Fibroblast of villous mesenchyme (primary cell): ENCODE data around the gene TYW1. TPM values are rescaled to one million over a fixed set of nuclear protein-coding genes. Genes with fewer than 3 reads are reported as not detected.
"Not testable (repeated sequence)": the region's sequence is repeated elsewhere in the genome, so short reads cannot be mapped to it uniquely, and the experiment has no call there.

Experiments
- DNase-seq: peaks from one replicate; pipeline ENCODE4 v3.0.0-alpha.2; 2010; ENCODE audit warnings: low read depth
- H3K4me3 ChIP-seq: 2 replicates; pipeline ENCODE4 v1.5.1; 2011; ENCODE audit warnings: low read depth, mild to moderate bottlenecking, low read length
- total RNA-seq: library from RNA; depleted of rRNA; stranded (reverse); fragments of >200 nt; gene quantifications from 2 replicates; pipeline ENCODE4 v1.2.3, GENCODE V29; 2012
- TF ChIP-seq, protein P1 (sequence below): IDR thresholded peaks from 2 replicates; pipeline ENCODE4 v1.5.1; 2012; ENCODE audit warnings: low read depth, mild to moderate bottlenecking, low read length; ENCODE audit not compliant: insufficient read depth

The TYW1 gene
- total RNA-seq, 1 donor = 19.0 TPM

DNA sequence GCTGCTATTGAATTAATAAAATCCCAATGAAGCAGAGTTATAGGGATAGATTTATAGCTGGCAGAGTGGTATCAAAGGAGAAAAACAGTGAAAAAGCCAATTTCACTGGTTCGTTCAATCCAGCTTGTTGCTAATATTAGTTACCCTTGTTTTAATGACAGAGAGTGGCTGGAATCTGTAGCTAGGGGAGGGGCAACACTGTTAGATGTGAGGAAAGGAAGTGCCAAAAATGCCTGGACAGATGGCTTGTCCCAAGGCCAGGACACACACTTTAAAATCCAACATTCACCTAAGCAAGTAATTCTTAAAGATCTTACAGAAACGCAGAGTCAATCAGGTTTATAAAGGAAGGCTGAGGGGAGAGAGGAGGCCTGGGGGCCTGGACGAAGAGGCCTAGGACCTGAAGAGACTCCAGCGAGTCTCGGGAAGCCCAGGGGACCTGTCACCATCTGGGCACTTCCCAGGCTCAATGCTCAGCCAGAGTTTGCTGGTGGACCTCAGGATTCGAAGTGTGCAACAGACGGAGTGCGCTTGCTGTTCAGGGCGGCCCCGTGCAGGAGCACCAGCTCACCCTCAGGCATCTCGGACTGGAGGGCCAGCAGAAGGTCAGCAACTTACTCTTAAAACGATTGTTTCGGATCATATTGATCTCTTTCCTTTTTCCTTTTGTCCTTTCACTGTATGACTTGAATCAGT is 38.9 kb upstream of the TYW1 start:
- TF ChIP-seq, protein P1, sequence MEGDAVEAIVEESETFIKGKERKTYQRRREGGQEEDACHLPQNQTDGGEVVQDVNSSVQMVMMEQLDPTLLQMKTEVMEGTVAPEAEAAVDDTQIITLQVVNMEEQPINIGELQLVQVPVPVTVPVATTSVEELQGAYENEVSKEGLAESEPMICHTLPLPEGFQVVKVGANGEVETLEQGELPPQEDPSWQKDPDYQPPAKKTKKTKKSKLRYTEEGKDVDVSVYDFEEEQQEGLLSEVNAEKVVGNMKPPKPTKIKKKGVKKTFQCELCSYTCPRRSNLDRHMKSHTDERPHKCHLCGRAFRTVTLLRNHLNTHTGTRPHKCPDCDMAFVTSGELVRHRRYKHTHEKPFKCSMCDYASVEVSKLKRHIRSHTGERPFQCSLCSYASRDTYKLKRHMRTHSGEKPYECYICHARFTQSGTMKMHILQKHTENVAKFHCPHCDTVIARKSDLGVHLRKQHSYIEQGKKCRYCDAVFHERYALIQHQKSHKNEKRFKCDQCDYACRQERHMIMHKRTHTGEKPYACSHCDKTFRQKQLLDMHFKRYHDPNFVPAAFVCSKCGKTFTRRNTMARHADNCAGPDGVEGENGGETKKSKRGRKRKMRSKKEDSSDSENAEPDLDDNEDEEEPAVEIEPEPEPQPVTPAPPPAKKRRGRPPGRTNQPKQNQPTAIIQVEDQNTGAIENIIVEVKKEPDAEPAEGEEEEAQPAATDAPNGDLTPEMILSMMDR = no peak
- H3K4me3 ChIP-seq = no peak overlapping the region
- no peak for DNase-seq

DNA sequence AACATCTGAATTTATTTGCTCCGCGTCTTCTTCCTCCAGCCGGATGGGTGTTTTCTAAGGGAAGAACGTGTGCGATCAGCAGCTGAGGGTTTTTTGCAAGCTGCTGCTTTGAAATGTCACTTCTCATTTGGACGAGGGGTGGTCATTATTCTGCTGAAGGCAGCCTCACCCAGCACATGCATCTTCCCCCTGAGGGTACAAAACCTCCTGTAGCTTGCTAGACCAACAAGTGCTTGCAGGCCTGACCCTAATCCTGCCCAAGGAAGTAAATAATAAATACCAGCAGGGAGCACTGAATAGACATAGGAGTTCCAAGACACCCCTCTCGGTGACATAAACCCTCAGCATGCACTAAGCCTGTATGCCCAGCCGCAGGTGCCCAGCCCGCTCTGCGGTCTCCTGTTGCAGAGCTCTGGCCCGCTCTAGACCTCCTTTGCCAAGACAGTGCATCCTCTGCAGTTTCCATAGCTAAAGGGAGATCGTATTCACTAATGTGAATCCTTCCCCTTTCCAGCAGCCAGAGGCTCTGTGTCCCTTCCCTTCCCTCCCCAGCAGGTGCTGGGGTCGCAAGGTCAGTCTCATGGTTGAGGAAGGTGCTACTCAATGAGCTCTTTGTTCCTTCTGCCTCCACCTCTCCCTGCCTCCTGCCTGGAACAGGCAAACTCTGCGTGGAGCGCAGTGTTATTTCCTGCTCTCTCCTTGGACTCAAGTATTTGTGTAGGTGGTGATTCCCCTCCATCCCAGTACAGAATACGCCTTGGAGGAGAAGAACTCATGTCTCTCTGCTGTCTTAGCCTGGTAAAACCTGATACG is 37.9 kb upstream of the TYW1 start:
- no peak for DNase-seq
- TF ChIP-seq, protein P1 = no peak
- H3K4me3 ChIP-seq = no peak overlapping the region

DNA sequence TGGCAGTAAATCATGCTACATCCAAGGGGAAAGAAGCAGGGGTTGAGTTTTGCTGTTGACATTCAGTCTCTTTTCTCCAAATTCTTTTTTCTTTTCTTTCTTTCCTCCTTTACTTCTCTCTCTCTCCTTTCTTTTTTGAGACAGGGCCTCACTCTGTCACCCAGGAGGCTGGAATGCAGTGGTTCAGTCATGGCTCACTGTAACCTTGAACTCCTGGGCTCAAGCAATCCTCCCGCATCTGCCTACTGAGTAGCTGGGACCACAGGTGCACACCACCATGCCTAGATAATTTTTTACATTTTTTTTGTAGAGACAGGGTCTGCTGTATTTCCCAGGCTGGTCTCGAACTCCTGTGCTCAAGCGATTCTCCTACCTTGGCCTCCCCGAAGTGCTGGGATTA is 36.4 kb upstream of the TYW1 start:
- no peak overlapping the region for H3K4me3 ChIP-seq
- no peak for DNase-seq
- TF ChIP-seq, protein P1 = no peak

DNA sequence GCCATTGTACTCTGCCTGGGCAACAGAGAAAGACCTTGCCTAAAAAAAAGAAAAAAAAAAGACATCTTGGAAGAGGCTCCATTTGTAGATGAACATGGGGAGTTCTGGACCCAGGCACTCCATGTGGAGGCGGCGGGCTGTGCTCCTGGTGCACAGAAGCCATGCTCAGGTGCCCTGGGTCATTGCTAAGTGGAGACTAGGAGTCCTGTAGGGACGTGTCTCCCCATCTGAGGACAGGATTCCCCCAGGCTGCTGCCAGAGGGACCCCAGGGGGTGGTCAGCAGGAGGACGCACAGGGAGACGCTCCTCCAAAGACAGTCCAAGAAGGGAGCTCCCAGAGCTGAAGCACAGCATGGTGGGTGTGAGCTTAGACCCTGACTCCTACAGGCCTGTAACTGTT is 35.5 kb upstream of the TYW1 start:
- DNase-seq = no peak
- TF ChIP-seq, protein P1 = no peak
- H3K4me3 ChIP-seq = no peak overlapping the region

DNA sequence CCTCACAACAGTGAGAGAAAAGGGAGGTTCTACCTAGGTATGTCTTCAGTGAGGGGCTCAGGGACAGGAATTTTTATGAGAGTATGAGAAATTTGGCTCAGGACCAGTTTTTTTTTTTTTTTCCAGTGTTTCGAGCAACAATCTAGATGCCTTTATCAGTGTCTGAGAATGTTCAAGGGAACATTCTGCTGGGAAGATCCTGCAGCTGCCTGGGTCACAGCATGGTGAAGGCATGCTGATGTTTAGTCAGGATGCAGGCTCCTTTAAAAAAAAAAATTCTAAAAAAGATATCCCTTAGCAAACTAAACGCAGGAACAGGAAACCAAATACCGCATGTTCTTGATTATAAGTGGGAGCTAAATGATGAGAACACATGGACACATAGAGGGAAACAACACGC is 32.2 kb upstream of the TYW1 start:
- DNase-seq = peak; percentile 89
- TF ChIP-seq, protein P1 = no peak
- no peak overlapping the region for H3K4me3 ChIP-seq

DNA sequence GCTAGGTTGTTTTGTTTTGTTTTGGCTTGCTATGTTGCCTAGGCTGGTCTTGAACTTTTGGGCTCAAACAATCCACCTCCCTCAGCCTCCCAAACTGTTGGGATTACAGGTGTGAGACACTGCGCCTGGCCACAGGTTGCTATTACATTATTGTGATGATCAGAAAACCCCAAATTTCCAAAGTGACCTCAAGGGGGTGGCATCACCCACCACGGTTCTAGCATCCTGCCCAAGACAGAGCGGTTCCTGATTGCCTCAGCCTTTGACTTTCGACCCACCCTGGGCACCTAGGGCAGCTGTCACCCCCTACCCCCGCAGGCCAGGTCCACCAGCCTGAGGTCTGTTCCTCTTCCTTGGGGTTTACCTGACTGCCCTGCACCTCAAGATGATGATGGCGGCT is 29.6 kb upstream of the TYW1 start:
- H3K4me3 ChIP-seq = no peak overlapping the region
- no peak for DNase-seq
- TF ChIP-seq, protein P1 = no peak

DNA sequence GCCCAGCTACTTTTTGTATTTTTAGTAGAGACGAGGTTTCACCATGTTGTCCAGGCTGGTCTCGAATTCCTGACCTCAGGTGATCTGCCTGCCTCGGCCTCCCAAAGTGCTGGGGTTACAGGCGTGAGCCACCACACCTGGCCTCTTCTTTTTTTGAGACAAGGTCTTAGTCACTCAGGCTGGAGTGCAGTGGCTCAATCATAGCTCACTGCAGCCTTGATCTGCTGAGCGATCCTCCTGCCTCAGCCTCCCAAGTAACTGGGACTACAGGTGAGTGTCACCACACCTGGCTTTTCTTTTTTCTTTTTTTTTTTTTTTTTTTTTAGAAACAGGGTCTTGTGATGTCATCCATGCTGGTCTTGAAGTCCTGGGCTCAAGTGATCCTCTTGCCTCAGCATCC is 27.6 kb upstream of the TYW1 start:
- not testable (repeated sequence) for DNase-seq, H3K4me3 ChIP-seq
